Mucosa of stomach (tissue), 1 donor: ENCODE results near the gene F11R.

Experiments
- H3K27me3 ChIP-seq: one replicate; pipeline ENCODE4 v1.7.0; 2013; ENCODE audit warnings: mild to moderate bottlenecking, low read length; ENCODE audit not compliant: control insufficient read depth, insufficient read depth
- H3K36me3 ChIP-seq: one replicate; pipeline ENCODE4 v1.7.0; 2013; ENCODE audit warnings: low read length; ENCODE audit not compliant: control insufficient read depth, insufficient read depth
- H3K4me1 ChIP-seq: one replicate; pipeline ENCODE4 v1.7.0; 2013; ENCODE audit warnings: mild to moderate bottlenecking, low read length; ENCODE audit not compliant: control insufficient read depth, insufficient read depth
- H3K4me3 ChIP-seq: one replicate; pipeline ENCODE4 v1.7.0; 2013; ENCODE audit warnings: low read length
- H3K9ac ChIP-seq: one replicate; pipeline ENCODE4 v1.7.0; 2013; ENCODE audit warnings: mild to moderate bottlenecking, low read length, moderate library complexity
- H3K9me3 ChIP-seq: one replicate; pipeline ENCODE4 v1.7.0; 2013; ENCODE audit warnings: mild to moderate bottlenecking, low read length, moderate library complexity; ENCODE audit not compliant: control insufficient read depth
- donor health status: Pancreatic carcinoma.

Gene F11R

DNA sequence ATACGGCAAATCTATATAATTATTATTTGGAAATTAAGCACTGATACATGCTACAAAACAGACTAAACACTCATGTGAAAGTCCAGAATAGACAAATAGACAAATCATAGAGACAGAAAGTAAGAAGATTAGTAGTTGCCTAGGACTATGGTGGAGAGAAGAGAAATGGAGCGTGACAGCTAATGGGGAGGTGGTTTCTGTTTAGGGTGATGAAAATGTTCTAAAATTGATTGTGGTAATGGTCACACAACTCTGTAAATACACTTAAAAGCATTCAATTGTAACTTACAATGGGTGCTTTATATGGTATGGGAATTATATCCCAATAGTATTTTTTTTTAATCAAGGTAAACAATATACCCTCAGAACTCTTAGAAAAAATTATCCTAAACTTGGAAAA lies 45.9 kb downstream of the F11R start:
- H3K27me3 ChIP-seq: no peaks in the 10 kb centered on the region

DNA sequence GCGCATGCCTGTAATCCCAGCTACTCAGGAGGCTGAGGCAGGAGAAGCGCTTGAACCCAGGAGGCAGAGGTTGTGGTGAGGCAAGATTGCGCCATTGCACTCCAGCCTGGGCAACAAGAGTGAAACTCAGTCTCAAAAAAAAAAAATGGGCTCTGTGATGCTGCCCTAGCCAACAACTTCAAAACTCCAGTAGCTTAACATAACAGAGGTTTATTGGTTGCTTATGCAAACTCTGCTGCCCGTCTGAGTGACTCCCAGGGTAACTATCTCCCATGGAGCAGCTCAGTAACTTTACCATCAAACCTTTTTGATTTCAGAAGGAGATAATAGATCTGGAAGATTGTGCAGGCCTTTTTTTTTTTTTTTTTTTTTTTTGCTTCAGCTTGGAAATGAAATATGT lies 47.5 kb downstream of the F11R start:
- Histone ChIP-seq H3K9ac (no peak overlapping the region), H3K9me3 (no peaks in the 10 kb centered on the region), H3K4me3 (no peak overlapping the region), H3K27me3 (no peaks in the 10 kb centered on the region), H3K4me1 (peaks cover 7% of the 10 kb centered on the region), H3K36me3 (no peaks in the 10 kb centered on the region)

More for the DNA sequence above, 45.9 kb downstream of the F11R start:
- H3K4me3 ChIP-seq: no peak overlapping the region
- H3K9ac ChIP-seq: no peak overlapping the region
- H3K4me1 ChIP-seq: peaks cover 7% of the 10 kb centered on the region
- no peaks in the 10 kb centered on the region for H3K36me3 ChIP-seq
- no peaks in the 10 kb centered on the region for H3K9me3 ChIP-seq

DNA sequence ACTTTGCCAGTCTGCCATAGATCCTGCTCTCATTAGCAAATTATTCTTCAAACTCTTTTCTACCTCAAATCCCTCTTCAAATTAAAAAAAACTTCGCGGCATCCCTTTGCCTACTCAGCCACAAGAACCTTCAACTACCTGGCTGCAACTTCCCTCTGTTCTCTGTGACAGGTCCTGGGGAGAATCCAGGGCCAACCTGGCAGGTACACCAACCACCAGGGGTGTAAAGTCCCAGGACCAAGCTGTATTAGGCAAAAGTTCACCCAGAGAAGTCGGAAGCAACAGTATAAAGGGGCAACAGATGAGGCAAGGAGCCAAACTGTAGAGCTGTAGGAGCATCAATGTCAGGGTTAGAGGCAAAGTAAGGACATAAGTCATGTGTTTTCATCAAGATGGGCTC lies 48.0 kb downstream of the F11R start:
- Histone ChIP-seq H3K9ac (no peak overlapping the region), H3K36me3 (no peaks in the 10 kb centered on the region), H3K27me3 (no peaks in the 10 kb centered on the region)

DNA sequence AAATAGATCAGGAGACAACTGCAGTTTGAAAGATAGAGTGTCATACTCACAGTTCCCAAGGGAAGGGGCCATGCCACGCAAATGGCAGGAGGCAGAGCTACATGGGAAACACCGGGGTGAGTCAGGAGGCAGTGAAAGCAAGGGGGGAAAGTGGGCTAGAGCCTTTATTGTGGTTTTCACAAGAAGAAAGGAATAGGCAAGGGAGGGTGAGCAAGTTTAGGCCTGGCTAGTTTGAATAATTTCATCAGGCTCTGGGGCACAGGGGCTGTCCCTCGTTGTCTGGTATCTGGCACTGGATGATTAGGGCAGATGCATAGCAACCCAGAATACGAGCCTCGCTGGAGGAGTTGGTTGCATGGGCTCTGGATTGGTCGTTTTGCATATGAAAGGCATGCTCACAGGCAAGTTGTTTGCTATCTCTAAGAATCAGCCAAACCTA lies 49.3 kb downstream of the F11R start:
- Histone ChIP-seq H3K9ac (no peak overlapping the region), H3K36me3 (no peaks in the 10 kb centered on the region), H3K27me3 (no peaks in the 10 kb centered on the region), H3K9me3 (no peaks in the 10 kb centered on the region), H3K4me1 (peaks cover 4% of the 10 kb centered on the region), H3K4me3 (no peak overlapping the region)

More for the DNA sequence above, 48.0 kb downstream of the F11R start:
- H3K4me1 ChIP-seq: peaks cover 5% of the 10 kb centered on the region
- H3K4me3 ChIP-seq: no peak overlapping the region
- no peaks in the 10 kb centered on the region for H3K9me3 ChIP-seq

DNA sequence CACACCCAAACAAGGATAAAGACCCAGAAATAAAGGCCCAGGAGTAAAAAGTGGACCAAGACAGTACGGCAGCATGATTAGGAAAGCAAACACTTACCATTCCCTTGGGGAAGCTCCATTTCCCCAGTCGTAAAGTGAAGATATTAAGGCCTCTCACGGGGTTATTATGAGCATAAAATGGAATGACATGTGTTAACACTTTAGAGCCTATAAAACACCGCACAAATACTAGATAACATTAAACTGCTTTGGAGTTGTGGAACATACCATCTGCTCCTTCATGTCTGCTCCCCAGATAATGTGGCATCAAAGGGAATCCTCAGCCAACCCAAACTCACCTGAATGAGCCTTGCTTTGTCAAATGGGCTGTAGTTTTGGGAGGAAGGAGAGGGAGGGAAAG lies 57.4 kb downstream of the F11R start:
- H3K4me3 ChIP-seq: no peak overlapping the region
- H3K9me3 ChIP-seq: no peaks in the 10 kb centered on the region
- H3K36me3 ChIP-seq: no peaks in the 10 kb centered on the region
- H3K27me3 ChIP-seq: no peaks in the 10 kb centered on the region
- H3K4me1 ChIP-seq: no peaks in the 10 kb centered on the region
- H3K9ac ChIP-seq: no peak overlapping the region

DNA sequence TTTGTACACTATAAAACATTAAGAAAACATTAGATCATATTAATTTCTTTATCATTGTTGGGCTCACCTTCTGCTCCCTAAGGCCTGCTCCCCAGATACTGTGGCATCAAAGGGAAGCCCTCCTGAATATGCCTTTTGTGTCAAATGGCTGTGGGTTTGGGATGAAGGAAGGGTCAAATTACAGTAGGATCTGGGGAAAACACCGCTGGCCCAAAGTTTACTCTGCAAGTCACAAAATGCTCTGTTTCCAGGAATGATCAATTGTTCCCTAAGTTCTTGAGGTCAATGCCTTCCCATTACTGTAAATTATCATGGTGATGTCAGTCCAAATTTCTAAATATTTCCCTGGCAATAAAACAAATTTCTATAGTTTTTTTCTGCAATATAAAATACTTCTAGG lies 59.5 kb downstream of the F11R start:
- no peak overlapping the region for H3K4me3 ChIP-seq
- H3K27me3 ChIP-seq: no peaks in the 10 kb centered on the region
- no peaks in the 10 kb centered on the region for H3K9me3 ChIP-seq
- H3K36me3 ChIP-seq: no peaks in the 10 kb centered on the region
- H3K9ac ChIP-seq: no peak overlapping the region
- no peaks in the 10 kb centered on the region for H3K4me1 ChIP-seq

DNA sequence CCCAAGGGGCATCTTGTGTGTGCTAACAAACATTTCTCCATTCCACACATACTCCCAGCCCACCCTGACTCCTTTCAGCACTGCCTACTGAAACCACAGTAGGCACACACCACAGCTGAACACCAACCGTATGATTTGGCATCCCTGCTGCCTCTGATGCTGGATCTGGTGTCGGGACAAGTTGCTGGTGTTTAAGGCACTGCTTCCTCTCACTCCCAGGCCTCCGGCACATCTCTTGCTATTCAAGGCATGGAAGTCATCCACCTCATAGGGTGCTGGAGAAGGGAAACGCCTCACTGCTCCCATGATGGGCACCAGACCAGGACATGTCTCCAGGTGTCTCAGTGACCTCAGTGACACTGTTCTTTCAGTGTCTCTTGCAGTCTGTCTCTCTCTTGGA lies 64.0 kb downstream of the F11R start:
- Histone ChIP-seq H3K4me1 (peaks cover 5% of the 10 kb centered on the region), H3K27me3 (peaks cover 6% of the 10 kb centered on the region), H3K36me3 (no peaks in the 10 kb centered on the region), H3K9me3 (no peaks in the 10 kb centered on the region), H3K4me3 (no peak overlapping the region), H3K9ac (no peak overlapping the region)

DNA sequence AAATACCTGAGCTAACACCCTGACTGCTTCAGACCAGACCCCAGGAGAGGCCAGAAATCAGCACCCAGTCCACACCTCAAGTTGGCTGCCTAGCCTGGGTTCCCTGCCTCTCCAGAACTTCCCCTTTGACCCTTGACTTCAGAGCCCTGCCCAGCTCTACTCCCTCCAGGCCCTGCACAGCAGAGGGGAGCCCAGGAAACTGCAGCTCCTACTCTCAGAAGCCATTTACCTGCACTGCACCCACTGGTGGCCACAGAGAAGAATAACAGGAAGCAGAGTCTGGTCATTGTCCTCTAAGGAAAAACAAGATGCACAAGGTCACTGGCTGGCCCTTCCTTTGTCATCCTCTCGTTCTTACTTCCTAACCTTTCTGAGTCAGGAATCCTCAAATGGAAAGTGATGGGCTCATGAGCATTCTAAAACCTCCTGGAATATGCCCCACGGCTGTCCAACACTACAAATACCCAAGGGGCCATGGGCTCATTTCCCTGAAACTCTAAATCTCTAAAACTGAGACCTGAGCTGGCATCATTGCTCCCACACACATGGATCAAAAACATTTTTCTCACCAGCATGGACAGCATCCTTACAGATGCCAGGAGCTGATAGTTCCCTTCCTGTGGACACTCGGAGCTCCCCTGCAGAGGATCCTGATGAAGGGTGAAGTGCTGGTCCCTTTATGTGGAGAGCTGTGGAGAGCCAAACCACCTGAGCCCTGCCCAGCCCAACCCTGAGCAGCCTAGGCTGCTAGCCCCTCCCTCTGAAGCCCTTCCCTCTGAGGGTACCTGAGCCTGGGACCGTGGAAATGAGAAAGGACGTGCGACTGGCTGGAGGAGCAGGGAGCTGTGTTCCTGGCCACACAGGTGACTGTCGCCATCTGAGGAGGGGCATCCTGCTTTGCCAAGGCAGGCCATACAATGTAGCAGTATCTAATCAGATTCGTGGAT lies 66.5 kb downstream of the F11R start, which contains the start of gene ITLN2:
Gene ITLN2 (minus strand): TSS at position 652 of the 947 bp plus-strand sequence. CDS start 68 bp downstream, at position 584.
- no peak within 1 kb of the TSS for H3K4me3 ChIP-seq
- H3K9me3 ChIP-seq: no peaks in the 10 kb centered on the region
- H3K4me1 ChIP-seq: peaks cover 5% of the 10 kb centered on the region
- peaks cover 6% of the 10 kb centered on the region for H3K27me3 ChIP-seq
- no peak within 1 kb of the TSS for H3K9ac ChIP-seq
- H3K36me3 ChIP-seq: no peaks in the 10 kb centered on the region

DNA sequence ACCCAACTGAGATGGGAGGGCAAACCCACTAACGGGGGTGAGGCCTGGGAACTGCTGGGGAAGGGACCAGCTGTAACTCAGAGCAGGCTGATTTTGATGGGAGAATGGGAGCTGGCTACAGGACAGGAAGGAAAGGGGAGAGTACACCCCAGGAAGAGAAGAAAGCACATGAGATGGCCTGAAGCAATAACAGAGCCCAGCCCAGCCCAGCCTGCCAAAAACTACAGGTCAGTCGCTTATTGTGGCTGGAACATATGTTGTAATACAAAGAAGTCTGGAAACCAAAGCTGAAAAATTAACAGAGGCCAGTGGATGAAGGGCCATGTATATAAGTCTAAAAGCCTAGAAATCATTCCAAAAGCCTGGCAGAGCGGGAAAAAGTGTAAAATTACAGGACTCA lies 67.9 kb downstream of the F11R start:
- H3K27me3 ChIP-seq: peaks cover 6% of the 10 kb centered on the region
- H3K4me3 ChIP-seq: no peak overlapping the region
- H3K4me1 ChIP-seq: peaks cover 5% of the 10 kb centered on the region
- H3K36me3 ChIP-seq: no peaks in the 10 kb centered on the region
- no peak overlapping the region for H3K9ac ChIP-seq
- no peaks in the 10 kb centered on the region for H3K9me3 ChIP-seq

DNA sequence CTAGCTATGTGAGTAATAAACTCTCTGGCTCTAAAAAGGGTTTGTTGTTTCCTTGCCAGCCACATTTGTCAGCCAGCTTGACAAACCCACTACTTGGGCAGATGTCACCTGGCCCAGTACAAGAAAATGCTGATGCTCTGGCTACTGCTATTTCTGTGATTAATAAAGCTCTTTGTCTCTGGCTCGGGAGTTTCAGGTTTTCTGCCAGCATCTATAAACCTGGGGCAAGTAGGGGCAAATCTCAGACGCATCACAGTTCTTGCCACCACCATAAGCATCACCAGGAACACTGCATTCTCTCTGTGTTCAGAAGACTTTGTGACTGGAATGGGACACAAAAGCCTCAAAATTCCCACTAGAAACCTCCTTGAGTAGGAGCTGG lies 68.8 kb downstream of the F11R start:
- Histone ChIP-seq H3K36me3 (no peaks in the 10 kb centered on the region), H3K4me3 (no peak overlapping the region), H3K9ac (no peak overlapping the region), H3K4me1 (peaks cover 8% of the 10 kb centered on the region), H3K9me3 (no peaks in the 10 kb centered on the region), H3K27me3 (peaks cover 6% of the 10 kb centered on the region)

DNA sequence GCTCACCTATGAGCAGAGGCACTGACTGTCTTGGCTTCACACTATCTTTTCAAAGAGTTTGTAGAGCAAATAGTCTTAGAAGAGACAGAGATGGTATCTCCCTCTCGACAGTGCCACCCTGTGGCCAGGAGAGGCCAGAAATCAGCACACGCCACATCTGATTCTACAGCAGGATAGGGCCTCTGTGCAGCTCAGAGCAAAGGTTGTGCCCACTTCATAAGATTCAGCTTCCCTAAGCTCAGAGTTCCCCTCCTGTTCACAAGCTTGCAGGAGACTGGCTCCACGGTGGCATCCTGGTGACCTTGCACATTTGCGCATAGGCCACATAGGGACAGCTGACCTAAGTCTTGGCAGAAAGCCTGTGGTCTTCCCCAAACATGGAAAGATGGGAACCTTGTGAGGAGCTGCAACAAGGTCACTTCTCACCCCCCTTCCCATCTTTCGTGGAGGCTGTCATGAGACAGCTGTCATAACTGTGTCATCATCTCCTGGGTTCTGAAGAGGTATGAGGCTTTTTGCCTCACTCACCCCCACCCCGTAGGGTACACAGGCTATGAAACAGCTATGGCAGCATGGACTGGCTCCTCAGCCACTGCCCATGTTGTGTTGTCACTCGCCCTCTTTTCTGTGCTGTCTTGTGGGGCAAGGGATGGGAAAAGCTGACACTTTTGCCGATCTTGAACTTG lies 69.4 kb downstream of the F11R start:
- H3K4me1 ChIP-seq: peaks cover 10% of the 10 kb centered on the region
- H3K9me3 ChIP-seq: no peaks in the 10 kb centered on the region
- no peak overlapping the region for H3K9ac ChIP-seq
- H3K27me3 ChIP-seq: peaks cover 6% of the 10 kb centered on the region
- no peaks in the 10 kb centered on the region for H3K36me3 ChIP-seq
- no peak overlapping the region for H3K4me3 ChIP-seq

DNA sequence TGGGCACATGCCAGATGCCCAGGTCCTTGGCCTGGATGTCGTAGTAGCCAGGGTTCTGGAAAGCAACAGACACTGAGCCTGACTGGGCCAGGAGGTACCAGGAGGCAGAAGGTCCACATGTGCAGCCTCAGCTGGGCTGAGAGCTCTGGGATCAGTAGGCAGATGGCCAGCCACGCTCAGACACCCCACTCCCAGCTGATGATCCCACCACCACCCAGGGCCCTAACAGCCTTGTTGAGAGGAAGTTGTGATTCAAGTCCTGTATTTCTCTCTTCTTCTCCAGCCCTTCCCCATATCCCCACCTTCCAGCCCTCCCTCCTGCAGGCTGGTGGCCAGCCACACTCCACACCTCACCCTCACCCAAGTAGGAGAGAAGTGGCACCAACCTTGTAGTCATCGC lies 70.3 kb downstream of the F11R start:
- peaks cover 10% of the 10 kb centered on the region for H3K4me1 ChIP-seq
- no peaks in the 10 kb centered on the region for H3K9me3 ChIP-seq
- no peaks in the 10 kb centered on the region for H3K36me3 ChIP-seq
- H3K27me3 ChIP-seq: peaks cover 6% of the 10 kb centered on the region
- no peak overlapping the region for H3K9ac ChIP-seq
- no peak overlapping the region for H3K4me3 ChIP-seq
